HepG2 (cell line): ENCODE measurements around the gene ABCG2. TPM values are rescaled to one million over a fixed set of nuclear protein-coding genes. Genes with fewer than 3 reads are reported as not detected.
A peak's percentile ranks its signal among the peaks of the same experiment; 100 is the strongest.

Source experiments
- ARNT2 ChIP-seq: sonication (generic); formaldehyde crosslinking; IDR thresholded peaks from 2 replicates; pipeline ENCODE4 v1.8.0; 2022; ENCODE audit warnings: mild to moderate bottlenecking, low read depth, missing genetic modification reagents, moderate library complexity
- ASH2L ChIP-seq: fragments of 300-600, 200-600 bp; sonication (generic); IDR thresholded peaks from 2 replicates; pipeline ENCODE4 v1.7.0; 2017; ENCODE audit warnings: low read depth, mild to moderate bottlenecking, moderate library complexity, mixed read lengths, low read length; ENCODE audit not compliant: insufficient read length
- CSRNP2 ChIP-seq: sonication (generic); formaldehyde crosslinking; conservative IDR thresholded peaks from 2 replicates; pipeline ENCODE4 v1.8.0; 2022; ENCODE audit warnings: low read depth, missing genetic modification reagents
- IKZF1 ChIP-seq: fragments of 450-650 bp; IDR thresholded peaks from 2 replicates; pipeline ENCODE4 v1.7.1; 2016
- MAFG ChIP-seq: sonication (generic); formaldehyde crosslinking; IDR thresholded peaks from 2 replicates; pipeline ENCODE4 v1.5.1; 2020; ENCODE audit warnings: mild to moderate bottlenecking, missing genetic modification reagents
- PHF8 ChIP-seq: sonication (generic); formaldehyde crosslinking; IDR thresholded peaks from 2 replicates; pipeline ENCODE4 v1.5.0; 2020; ENCODE audit warnings: missing genetic modification reagents
- TFE3 ChIP-seq: IDR thresholded peaks from 2 replicates; pipeline ENCODE4 v1.6.1; 2016
- TGIF2 ChIP-seq: IDR thresholded peaks from 2 replicates; pipeline ENCODE4 v1.6.1; 2016; ENCODE audit warnings: control low read depth, missing compliant biosample characterization
- TP53 ChIP-seq: sonication (generic); formaldehyde crosslinking; conservative IDR thresholded peaks from 2 replicates; pipeline ENCODE4 v1.4.0; 2020; ENCODE audit warnings: missing genetic modification reagents
- ZBTB40 ChIP-seq, 2 experiments: fragments of 450-650 bp in 1 of 2; sonication (generic) in 1 of 2; formaldehyde crosslinking in 1 of 2; IDR thresholded peaks; 2 replicates each; pipeline versions ENCODE4 v1.6.1 to v1.8.0; 2016 to 2022; ENCODE audit warnings: antibody characterized with exemption in 1 of 2, mild to moderate bottlenecking in 1 of 2, missing genetic modification reagents in 1 of 2
- ZEB1 ChIP-seq: IDR thresholded peaks from 2 replicates; pipeline ENCODE4 v1.6.1; 2012; ENCODE audit warnings: mild to moderate bottlenecking, low read depth, inconsistent platforms; ENCODE audit not compliant: insufficient replicate concordance
- ZNF136 ChIP-seq: sonication (generic); formaldehyde crosslinking; IDR thresholded peaks from 2 replicates; pipeline ENCODE4 v1.8.1; 2022; ENCODE audit warnings: low read depth, mild to moderate bottlenecking, moderate library complexity, missing genetic modification reagents
- ZNF44 ChIP-seq: sonication (generic); formaldehyde crosslinking; IDR thresholded peaks from 2 replicates; pipeline ENCODE4 v1.5.1; 2020; ENCODE audit warnings: mild to moderate bottlenecking, missing genetic modification reagents
- ZNF746 ChIP-seq: sonication (generic); formaldehyde crosslinking; IDR thresholded peaks from 2 replicates; pipeline ENCODE4 v1.8.0; 2022; ENCODE audit warnings: mild to moderate bottlenecking, missing genetic modification reagents
- polyA plus RNA-seq, 8 experiments: library from polyadenylated mRNA; depleted of rRNA in 3 of 8; stranded (reverse) in 7 of 8; unstranded in 1 of 8; fragments of >200 nt; fragmentation: Illumina TruSeq in 4 of 8; extraction: Trizol in 4 of 8; gene quantifications; 2 replicates each; pipeline versions ENCODE4 v1.2.1 to v1.2.3, GENCODE V29; 2011 to 2016; ENCODE audit warnings: low read depth in 4 of 8, missing spikeins in 1 of 8, mixed read lengths in 1 of 8; ENCODE audit not compliant: insufficient read depth in 1 of 8
- total RNA-seq, 5 experiments: library from RNA; depleted of rRNA; stranded (reverse); fragments of >200 nt; fragmentation: Illumina TruSeq; extraction: Trizol; gene quantifications; 2 replicates each; pipeline ENCODE4 v1.2.3, GENCODE V29; 2016; ENCODE audit warnings: low read depth in 1 of 5
- TF ChIP-seq, protein P1 (sequence below): IDR thresholded peaks from 2 replicates; pipeline ENCODE4 v1.6.1; 2012; ENCODE audit warnings: inconsistent platforms
- TF ChIP-seq, protein P2 (sequence below): sonication (generic); formaldehyde crosslinking; IDR thresholded peaks from 2 replicates; pipeline ENCODE4 v1.8.0; 2022; ENCODE audit warnings: missing genetic modification reagents, low read depth, mild to moderate bottlenecking, borderline replicate concordance

The ABCG2 gene
- total and polyA plus RNA-seq, 2 of the 13 experiments (the other 11 are each of a cell fraction or from before 2014, with no cell fraction given) = 10.0 to 15.7 TPM

- TF ChIP-seq ZBTB40 (IDR thresholded peaks at IDR 0.05) (no peak), ZBTB40 (CRISPR knock-in tag; IDR thresholded peaks at IDR 0.05) (no peak; the same call in 1 of the 2 replicates), CSRNP2 (CRISPR knock-in tag) (no peak), ZNF44 (CRISPR knock-in tag) (no peak), ZNF136 (CRISPR knock-in tag) (no peak), ZNF746 (no peak), TFE3 (no peak), TGIF2 (CRISPR knock-in tag) (no peak), TP53 (0 out of 2 replicates have a peak, but pooled peaks have one; percentile 20), ARNT2 (CRISPR knock-in tag) (peak; percentile 53; the same call in 1 of the 2 replicates), MAFG (CRISPR knock-in tag) (peak; percentile 93), PHF8 (CRISPR knock-in tag) (no peak; the same call in 1 of the 2 replicates), IKZF1 (no peak), ASH2L (no peak), ZEB1 (no peak)
- TF ChIP-seq, protein P1, sequence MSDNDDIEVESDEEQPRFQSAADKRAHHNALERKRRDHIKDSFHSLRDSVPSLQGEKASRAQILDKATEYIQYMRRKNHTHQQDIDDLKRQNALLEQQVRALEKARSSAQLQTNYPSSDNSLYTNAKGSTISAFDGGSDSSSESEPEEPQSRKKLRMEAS = peak; percentile 80
- TF ChIP-seq, protein P2, sequence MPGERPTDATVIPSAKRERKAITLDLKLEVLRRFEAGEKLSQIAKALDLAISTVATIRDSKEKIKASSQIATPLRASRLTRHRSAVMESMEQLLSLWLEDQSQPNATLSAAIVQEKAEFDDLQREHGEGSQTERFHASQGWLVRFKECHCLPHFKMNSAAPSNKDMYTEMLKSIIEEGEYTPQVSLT (CRISPR knock-in tag) = no peak
Measured at GRCh38 chr4:88107406-88108107, 50.9 kb downstream of the ABCG2 start (continued).
